Osteoblast (primary cell): ENCODE data around the gene CGB1. TPM values are rescaled to one million over a fixed set of nuclear protein-coding genes. Genes with fewer than 3 reads are reported as not detected.
A peak's percentile ranks its signal among the peaks of the same experiment; 100 is the strongest.
"Not testable (repeated sequence)": the region's sequence is repeated elsewhere in the genome, so short reads cannot be mapped to it uniquely, and the experiment has no call there.

ENCODE experiments used
- DNase-seq: peaks from one replicate; pipeline ENCODE4 v3.0.0; 2011; ENCODE audit warnings: low spot score, mixed read lengths; ENCODE audit not compliant: insufficient read length; ENCODE audit errors: missing footprints
- H2AFZ ChIP-seq: 2 replicates; pipeline ENCODE4 v1.6.0; 2011; ENCODE audit warnings: mild to moderate bottlenecking, low read length
- H3K27ac ChIP-seq: 2 replicates; pipeline ENCODE4 v1.5.1; 2011; ENCODE audit warnings: mild to moderate bottlenecking, low read depth, low read length, moderate library complexity
- H3K27me3 ChIP-seq: 2 replicates; pipeline ENCODE4 v1.6.0; 2012; ENCODE audit warnings: mild to moderate bottlenecking, control low read depth, inconsistent platforms, low read length, moderate library complexity; ENCODE audit not compliant: insufficient read depth
- H3K36me3 ChIP-seq: 2 replicates; pipeline ENCODE4 v1.5.1; 2011; ENCODE audit warnings: mild to moderate bottlenecking, low read length, control low read depth, moderate library complexity; ENCODE audit not compliant: insufficient read depth
- H3K4me1 ChIP-seq: 2 replicates; pipeline ENCODE4 v1.5.1; 2011; ENCODE audit warnings: mild to moderate bottlenecking, low read length, control low read depth, moderate library complexity; ENCODE audit not compliant: insufficient read depth
- H3K4me2 ChIP-seq: 2 replicates; pipeline ENCODE4 v1.6.0; 2011; ENCODE audit warnings: mild to moderate bottlenecking, low read length; ENCODE audit not compliant: insufficient read depth
- H3K4me3 ChIP-seq: fragments of 200-600 bp; sonication (generic); 3 replicates; pipeline ENCODE4 v1.5.1; 2012; ENCODE audit warnings: mild to moderate bottlenecking, low read length, inconsistent platforms; ENCODE audit not compliant: insufficient read depth
- H3K79me2 ChIP-seq: 2 replicates; pipeline ENCODE4 v1.6.0; 2012; ENCODE audit warnings: mild to moderate bottlenecking, low read length, control low read depth, inconsistent platforms; ENCODE audit not compliant: insufficient read depth
- H3K9me3 ChIP-seq: 2 replicates; pipeline ENCODE4 v1.5.1; 2011; ENCODE audit warnings: low read depth, low read length, control low read depth
- H4K20me1 ChIP-seq: 2 replicates; pipeline ENCODE4 v1.6.0; 2012; ENCODE audit warnings: mild to moderate bottlenecking, low read length, control low read depth; ENCODE audit not compliant: insufficient read depth
- total RNA-seq: library from RNA; depleted of rRNA; stranded (reverse); fragments of >200 nt; gene quantifications from 2 replicates; pipeline ENCODE4 v1.2.3, GENCODE V29; 2012
- TF ChIP-seq, protein P1 (sequence below): IDR thresholded peaks from 2 replicates; pipeline ENCODE4 v1.5.1; 2011; ENCODE audit warnings: mild to moderate bottlenecking, low read depth, low read length, moderate library complexity; ENCODE audit errors: extremely low read depth

Gene CGB1
- total RNA-seq, 1 donor, result not detected

DNA sequence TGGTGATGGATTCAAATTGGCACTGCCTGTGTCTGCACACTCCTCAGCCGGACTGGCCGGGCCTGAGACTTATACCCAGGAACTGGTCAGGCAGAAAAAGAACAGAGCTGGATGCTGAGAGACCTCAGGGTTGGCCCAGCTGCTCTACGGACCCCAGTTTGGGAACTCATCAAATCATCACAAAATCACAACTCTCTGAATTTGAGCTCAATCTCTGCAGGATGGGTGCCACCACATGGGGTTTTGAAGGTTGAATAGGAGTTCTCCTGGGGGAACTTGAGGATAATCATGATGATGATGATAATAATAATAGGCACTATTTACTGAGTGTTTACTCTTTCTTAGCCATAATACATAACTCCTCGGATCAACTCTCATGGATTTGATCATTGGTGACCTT is 6.0 kb upstream of the CGB1 start:
- H3K36me3 ChIP-seq, H3K4me2 ChIP-seq, H4K20me1 ChIP-seq, H3K27me3 ChIP-seq, H3K4me3 ChIP-seq, H2AFZ ChIP-seq, H3K27ac ChIP-seq, H3K4me1 ChIP-seq, H3K79me2 ChIP-seq, H3K9me3 ChIP-seq: not testable (repeated sequence)
- DNase-seq, result peak; percentile 0

DNA sequence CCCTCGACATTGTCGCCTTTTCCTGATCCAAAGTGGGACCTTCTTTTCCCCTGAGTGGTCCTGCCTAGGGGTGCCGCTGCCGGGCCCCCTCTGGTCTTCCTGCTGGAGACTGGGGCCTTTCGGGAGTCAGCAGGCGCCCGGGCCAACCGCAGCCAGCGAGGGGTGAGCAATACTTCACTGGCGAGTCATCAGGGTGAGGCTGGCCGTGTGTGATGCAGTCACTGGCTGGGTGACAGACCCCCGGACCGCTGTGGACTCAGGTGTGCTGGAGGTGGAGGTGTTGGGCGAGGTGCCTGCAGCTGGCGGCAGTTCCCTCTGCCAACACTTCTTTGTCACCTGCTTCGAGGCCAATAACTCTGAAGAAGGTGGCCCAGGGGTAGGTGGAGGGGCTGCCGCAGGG is 5.5 kb upstream of the CGB1 start:
- Histone ChIP-seq H2AFZ (no peak overlapping the region), H3K36me3 (no peaks in the 10 kb centered on the region), H3K27me3 (no peaks in the 10 kb centered on the region), H3K4me3 (no peak overlapping the region), H3K27ac (no peak overlapping the region), H3K9me3 (no peaks in the 10 kb centered on the region), H4K20me1 (no peaks in the 10 kb centered on the region), H3K4me1 (peaks cover 4% of the 10 kb centered on the region), H3K79me2 (no peaks in the 10 kb centered on the region), H3K4me2 (no peak overlapping the region)
- DNase-seq, result peak; percentile 87
- TF ChIP-seq, protein P1, sequence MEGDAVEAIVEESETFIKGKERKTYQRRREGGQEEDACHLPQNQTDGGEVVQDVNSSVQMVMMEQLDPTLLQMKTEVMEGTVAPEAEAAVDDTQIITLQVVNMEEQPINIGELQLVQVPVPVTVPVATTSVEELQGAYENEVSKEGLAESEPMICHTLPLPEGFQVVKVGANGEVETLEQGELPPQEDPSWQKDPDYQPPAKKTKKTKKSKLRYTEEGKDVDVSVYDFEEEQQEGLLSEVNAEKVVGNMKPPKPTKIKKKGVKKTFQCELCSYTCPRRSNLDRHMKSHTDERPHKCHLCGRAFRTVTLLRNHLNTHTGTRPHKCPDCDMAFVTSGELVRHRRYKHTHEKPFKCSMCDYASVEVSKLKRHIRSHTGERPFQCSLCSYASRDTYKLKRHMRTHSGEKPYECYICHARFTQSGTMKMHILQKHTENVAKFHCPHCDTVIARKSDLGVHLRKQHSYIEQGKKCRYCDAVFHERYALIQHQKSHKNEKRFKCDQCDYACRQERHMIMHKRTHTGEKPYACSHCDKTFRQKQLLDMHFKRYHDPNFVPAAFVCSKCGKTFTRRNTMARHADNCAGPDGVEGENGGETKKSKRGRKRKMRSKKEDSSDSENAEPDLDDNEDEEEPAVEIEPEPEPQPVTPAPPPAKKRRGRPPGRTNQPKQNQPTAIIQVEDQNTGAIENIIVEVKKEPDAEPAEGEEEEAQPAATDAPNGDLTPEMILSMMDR, result no peak

DNA sequence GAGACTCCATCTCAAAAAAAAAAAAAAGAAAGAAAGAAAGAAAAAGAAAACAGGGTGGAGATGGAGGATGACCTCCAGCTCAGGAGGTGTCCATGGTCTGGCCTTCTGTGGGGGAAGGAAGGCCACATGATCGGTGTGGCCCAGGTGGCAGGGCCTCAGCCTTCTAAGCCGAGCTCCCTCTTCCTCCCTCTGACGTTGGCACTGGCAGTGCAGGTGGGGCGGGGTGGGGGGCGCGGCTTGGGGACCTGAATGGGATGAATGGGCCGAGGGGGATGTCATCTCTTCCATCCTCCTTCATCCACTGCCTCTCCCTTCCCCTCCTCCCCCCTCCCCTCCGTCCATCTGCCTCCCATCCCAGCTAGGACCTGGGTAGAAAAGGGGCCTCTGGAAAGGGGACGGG is 3.0 kb upstream of the CGB1 start:
- not testable (repeated sequence) for H3K4me3 ChIP-seq, H3K27me3 ChIP-seq, H3K4me1 ChIP-seq, H3K27ac ChIP-seq, H3K36me3 ChIP-seq, H2AFZ ChIP-seq, H3K79me2 ChIP-seq, H4K20me1 ChIP-seq, H3K4me2 ChIP-seq, DNase-seq, H3K9me3 ChIP-seq

DNA sequence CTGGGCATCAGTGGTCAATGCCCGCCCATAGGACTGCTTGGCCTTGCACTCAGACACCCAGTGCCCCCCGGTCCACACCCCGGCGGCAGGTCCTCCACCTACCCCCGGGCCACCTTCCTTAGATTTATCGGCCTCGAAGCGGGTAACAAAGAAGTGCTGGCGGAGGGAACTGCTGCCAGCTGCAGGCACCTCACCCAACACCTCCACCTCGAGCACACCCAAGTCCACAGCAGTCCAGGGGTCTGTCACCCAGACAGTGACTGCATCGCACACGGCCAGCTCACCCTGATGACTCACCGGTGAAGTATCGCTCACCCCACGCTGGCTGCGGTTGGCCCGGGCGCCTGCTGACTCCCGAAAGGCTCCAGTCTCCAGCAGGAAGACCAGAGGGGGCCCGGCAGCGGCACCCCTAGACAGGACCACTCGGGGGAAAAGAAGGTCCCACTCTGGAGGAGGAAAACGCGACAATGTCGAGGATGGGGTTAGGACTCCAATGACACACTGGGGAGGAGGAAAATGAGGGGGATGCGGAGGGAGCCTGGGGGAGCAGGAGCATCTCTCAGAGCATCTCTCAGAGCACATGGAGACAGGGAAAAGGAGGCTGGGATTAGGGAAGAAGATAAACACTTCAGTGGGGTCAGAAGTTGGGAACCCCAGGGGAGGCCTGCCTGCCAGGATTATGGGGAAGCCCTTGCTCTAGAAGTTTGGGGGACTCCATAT is 2.0 kb upstream of the CGB1 start:
- H3K4me2 ChIP-seq, result peak overlapping the region; percentile 36
- not testable (repeated sequence) for H3K79me2 ChIP-seq, H3K9me3 ChIP-seq, H4K20me1 ChIP-seq, H3K36me3 ChIP-seq, H3K27me3 ChIP-seq, H3K4me3 ChIP-seq, H2AFZ ChIP-seq, H3K4me1 ChIP-seq, H3K27ac ChIP-seq
- peak; percentile 91 for DNase-seq

DNA sequence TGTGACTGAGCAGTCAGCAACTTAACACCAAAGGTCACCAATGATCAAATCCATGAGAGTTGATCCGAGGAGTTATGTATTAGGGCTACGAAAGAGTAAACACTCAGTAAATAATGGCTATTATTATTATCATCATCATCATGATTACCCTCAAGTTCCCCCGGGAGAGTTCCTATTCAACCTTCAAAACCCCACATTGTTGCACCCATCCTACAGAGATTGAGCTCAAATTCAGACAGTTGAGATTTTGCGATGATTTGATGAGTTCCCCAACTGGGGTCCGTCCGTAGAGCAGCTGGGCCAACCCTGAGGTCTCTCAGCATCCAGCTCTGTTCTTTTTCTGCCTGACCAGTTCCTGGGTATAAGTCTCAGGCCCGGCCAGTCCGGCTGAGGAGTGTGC is 1.4 kb upstream of the CGB1 start:
- DNase-seq, H3K36me3 ChIP-seq, H3K4me1 ChIP-seq, H4K20me1 ChIP-seq, H3K27ac ChIP-seq, H3K27me3 ChIP-seq, H2AFZ ChIP-seq, H3K4me3 ChIP-seq, H3K9me3 ChIP-seq, H3K79me2 ChIP-seq, H3K4me2 ChIP-seq: not testable (repeated sequence)

DNA sequence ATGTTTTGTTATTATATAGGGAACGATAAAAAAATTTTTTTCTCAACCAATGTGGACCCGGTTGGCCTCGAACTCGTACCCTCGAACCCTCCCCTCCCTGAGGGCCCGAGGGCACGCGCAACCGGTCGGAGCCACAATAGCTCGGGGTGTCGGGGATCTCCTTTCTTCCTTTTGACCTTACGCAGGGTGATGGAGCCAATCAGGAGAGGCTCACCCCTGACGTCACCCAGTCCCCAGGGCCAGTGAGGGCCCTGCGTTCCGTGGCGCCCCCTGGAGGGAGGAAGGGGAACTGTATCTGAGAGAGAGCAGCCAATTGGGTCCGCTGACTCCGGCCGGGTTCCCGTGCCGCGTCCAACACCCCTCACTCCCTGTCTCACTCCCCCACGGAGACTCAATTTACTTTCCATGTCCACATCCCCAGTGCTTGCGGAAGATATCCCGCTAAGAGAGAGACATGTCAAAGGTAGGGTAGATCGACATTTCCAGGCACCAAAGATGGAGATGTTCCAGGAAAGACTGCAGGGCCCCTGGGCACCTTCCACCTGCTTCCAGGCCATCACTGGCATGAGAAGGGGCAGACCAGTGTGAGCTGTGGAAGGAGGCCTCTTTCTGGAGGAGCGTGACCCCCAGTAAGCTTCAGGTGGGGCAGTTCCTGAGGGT is 4.9 kb downstream of the CGB1 start, which contains the start of gene CGB2:
Gene CGB2, plus strand, starts transcription at position 249 of the 660 bp plus-strand sequence. Its CDS starts 206 bp downstream, at position 455.
- not testable (repeated sequence) for H3K36me3 ChIP-seq, H3K27ac ChIP-seq, H3K4me2 ChIP-seq, H3K27me3 ChIP-seq, H3K9me3 ChIP-seq, H2AFZ ChIP-seq, H3K4me1 ChIP-seq, H3K79me2 ChIP-seq, H3K4me3 ChIP-seq, H4K20me1 ChIP-seq
- peak; percentile 61 for DNase-seq
- TF ChIP-seq, protein P1, result peak; percentile 37

DNA sequence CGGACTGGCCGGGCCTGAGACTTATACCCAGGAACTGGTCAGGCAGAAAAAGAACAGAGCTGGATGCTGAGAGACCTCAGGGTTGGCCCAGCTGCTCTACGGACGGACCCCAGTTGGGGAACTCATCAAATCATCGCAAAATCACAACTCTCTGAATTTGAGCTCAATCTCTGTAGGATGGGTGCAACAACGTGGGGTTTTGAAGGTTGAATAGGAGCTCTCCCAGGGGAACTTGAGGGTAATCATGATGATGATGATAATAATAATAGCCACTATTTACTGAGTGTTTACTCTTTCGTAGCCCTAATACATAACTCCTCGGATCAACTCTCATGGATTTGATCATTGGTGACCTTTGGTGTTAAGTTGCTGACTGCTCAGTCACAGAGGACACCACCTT is 6.4 kb downstream of the CGB1 start:
- H3K36me3 ChIP-seq, H4K20me1 ChIP-seq, H3K4me3 ChIP-seq, H3K79me2 ChIP-seq, H3K9me3 ChIP-seq, H3K27ac ChIP-seq, H3K27me3 ChIP-seq, H3K4me2 ChIP-seq, H3K4me1 ChIP-seq, DNase-seq, H2AFZ ChIP-seq: not testable (repeated sequence)
